Loucy (cell line): ENCODE results near the gene PGRMC2.

Experiments used
- H2AFZ ChIP-seq: fragments of 200-600 bp; sonication (generic); 2 replicates; pipeline ENCODE4 v1.6.0; 2016; ENCODE audit warnings: antibody characterized with exemption, mild to moderate bottlenecking, low read length, moderate library complexity
- H3F3A ChIP-seq: fragments of 200-600 bp; 2 replicates; pipeline ENCODE4 v1.6.0; 2016; ENCODE audit warnings: antibody characterized with exemption, low read depth, mild to moderate bottlenecking
- H3K27me3 ChIP-seq: fragments of 200-600 bp; sonication (generic); 2 replicates; pipeline ENCODE4 v1.6.1; 2014; ENCODE audit warnings: low read length, mild to moderate bottlenecking; ENCODE audit not compliant: insufficient read depth, poor library complexity, severe bottlenecking
- H3K36me3 ChIP-seq: fragments of 200-600 bp; sonication (generic); 2 replicates; pipeline ENCODE4 v1.6.1; 2016; ENCODE audit warnings: low read length; ENCODE audit not compliant: insufficient read depth
- H3K4me1 ChIP-seq: fragments of 200-600 bp; sonication (generic); 2 replicates; pipeline ENCODE4 v1.5.1; 2014; ENCODE audit warnings: low read length, mild to moderate bottlenecking; ENCODE audit not compliant: insufficient read depth, poor library complexity, severe bottlenecking
- H3K4me2 ChIP-seq: fragments of 200-600 bp; sonication (generic); 2 replicates; pipeline ENCODE4 v1.6.0; 2014; ENCODE audit warnings: antibody characterized with exemption, low read length, low read depth, mild to moderate bottlenecking; ENCODE audit not compliant: poor library complexity, severe bottlenecking
- H3K4me3 ChIP-seq: fragments of 200-600 bp; sonication (generic); 2 replicates; pipeline ENCODE4 v1.5.1; 2014; ENCODE audit warnings: low read length, mild to moderate bottlenecking, mixed read lengths; ENCODE audit not compliant: poor library complexity, severe bottlenecking
- H3K79me2 ChIP-seq: fragments of 200-600 bp; sonication (generic); 2 replicates; pipeline ENCODE4 v1.6.1; 2014; ENCODE audit warnings: low read length; ENCODE audit not compliant: insufficient read depth
- H3K9ac ChIP-seq: fragments of 200-600 bp; sonication (generic); 2 replicates; pipeline ENCODE4 v1.6.0; 2014; ENCODE audit warnings: mild to moderate bottlenecking, low read depth, low read length, moderate library complexity; ENCODE audit not compliant: poor library complexity, severe bottlenecking
- H3K9me2 ChIP-seq: fragments of 200-600 bp; sonication (generic); replicated peaks from 2 replicates; pipeline ENCODE4 v1.6.1; 2016; ENCODE audit warnings: low read depth, low read length, mixed read lengths
- H3K9me3 ChIP-seq: fragments of 200-600 bp; sonication (generic); 2 replicates; pipeline ENCODE4 v1.6.1; 2014; ENCODE audit warnings: mild to moderate bottlenecking, antibody characterized with exemption, low read length, low read depth; ENCODE audit not compliant: insufficient read depth
- H4K20me1 ChIP-seq: fragments of 200-600 bp; sonication (generic); 2 replicates; pipeline ENCODE4 v1.6.0; 2014; ENCODE audit warnings: antibody characterized with exemption, low read length, mild to moderate bottlenecking; ENCODE audit not compliant: insufficient read depth, poor library complexity, severe bottlenecking
- CTCF ChIP-seq: fragments of 200-600 bp; sonication (generic); conservative IDR thresholded peaks from 2 replicates; pipeline ENCODE4 v1.5.1; 2014; ENCODE audit warnings: mild to moderate bottlenecking, antibody characterized with exemption, low read length
- EZH2phosphoT487 ChIP-seq: fragments of 200-600 bp; IDR thresholded peaks from 2 replicates; pipeline ENCODE4 v1.6.1; 2018; ENCODE audit warnings: antibody characterized with exemption, mild to moderate bottlenecking, moderate library complexity, borderline replicate concordance

The PGRMC2 gene

GRCh38 chr4:128311659-128312403 lies 24.2 kb upstream of the PGRMC2 start:
- Histone ChIP-seq H3K4me2 (no peak overlapping the region), H3K27me3 (no peaks in the 10 kb centered on the region), H4K20me1 (no peaks in the 10 kb centered on the region), H3K36me3 (no peaks in the 10 kb centered on the region), H3K9me2 (no peaks in the 10 kb centered on the region), H3F3A (0 out of 2 replicates have a peak, but pooled peaks cover 3% of the 10 kb centered on the region), H3K4me3 (no peak overlapping the region), H3K79me2 (no peaks in the 10 kb centered on the region), H2AFZ (no peak overlapping the region), H3K4me1 (peaks cover 23% of the 10 kb centered on the region), H3K9me3 (no peaks in the 10 kb centered on the region), H3K9ac (no peak overlapping the region)
- TF ChIP-seq EZH2phosphoT487 (no peak), CTCF (no peak)

- H4K20me1 ChIP-seq = no peaks in the 10 kb centered on the region
- no peaks in the 10 kb centered on the region for H3K27me3 ChIP-seq
- no peak overlapping the region for H3K4me2 ChIP-seq
- H3K36me3 ChIP-seq = no peaks in the 10 kb centered on the region
- H3K9me3 ChIP-seq = no peaks in the 10 kb centered on the region
- H3K79me2 ChIP-seq = no peaks in the 10 kb centered on the region
- no peak overlapping the region for H2AFZ ChIP-seq
- H3K9me2 ChIP-seq = no peaks in the 10 kb centered on the region
- 0 out of 2 replicates have a peak, but pooled peaks cover 3% of the 10 kb centered on the region for H3F3A ChIP-seq
- H3K4me3 ChIP-seq = no peak overlapping the region
- no peak overlapping the region for H3K9ac ChIP-seq
- peaks cover 12% of the 10 kb centered on the region for H3K4me1 ChIP-seq
- no peak for TF ChIP-seq EZH2phosphoT487
- TF ChIP-seq CTCF = 0 out of 2 replicates have a peak, but pooled peaks have one; percentile 18
These were observed 22.7 kb upstream of the PGRMC2 start for GRCh38 chr4:128310266-128310697.

- Histone ChIP-seq H3K79me2 (no peaks in the 10 kb centered on the region), H3K4me3 (no peak overlapping the region), H3K9ac (no peak overlapping the region), H3K4me2 (no peak overlapping the region), H3K9me3 (no peaks in the 10 kb centered on the region), H3K36me3 (no peaks in the 10 kb centered on the region), H3F3A (0 out of 2 replicates have a peak, but pooled peaks cover 3% of the 10 kb centered on the region), H3K4me1 (peaks cover 10% of the 10 kb centered on the region), H4K20me1 (no peaks in the 10 kb centered on the region), H3K27me3 (no peaks in the 10 kb centered on the region), H2AFZ (no peak overlapping the region), H3K9me2 (no peaks in the 10 kb centered on the region)
- TF ChIP-seq CTCF (no peak), EZH2phosphoT487 (no peak)
These were observed 22.0 kb upstream of the PGRMC2 start for GRCh38 chr4:128309585-128309984.
